Measurements from ENCODE around the gene ERVFRD-1. TPM values are rescaled to one million over a fixed set of nuclear protein-coding genes. Genes with fewer than 3 reads are reported as not detected.
"Not testable (repeated sequence)": the region's sequence is repeated elsewhere in the genome, so short reads cannot be mapped to it uniquely, and the experiment has no call there.

ERVFRD-1 gene
- polyA plus RNA-seq, 2 of the 4 experiments (the other 2 are of a cell fraction): not detected

DNA sequence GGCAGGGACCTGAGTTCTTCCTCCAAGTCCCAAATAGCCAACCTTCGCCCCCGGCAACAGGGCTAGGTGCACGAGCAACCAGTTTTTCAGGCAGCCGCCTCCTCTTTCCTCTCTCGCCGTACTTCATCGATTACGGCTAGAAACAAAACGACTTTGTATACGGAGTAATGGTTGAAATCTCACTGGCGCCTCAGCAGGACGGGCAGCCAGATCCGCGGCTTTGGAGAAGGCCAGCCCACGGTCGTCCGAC lies 18.2 kb downstream of the ERVFRD-1 start:
- FAIRE-seq (no peak), ATAC-seq (peak; percentile 10 to 25; a peak in 4 of 6 replicates), DNase-seq (ENCODE audit: low read depth in 1 of 2, low spot score in 1 of 2) (no peak)
- CTCF ChIA-PET: interaction anchor here (0.6 to 3.4 kb wide), 9 partner anchors 9 to 657 kb away, joined by 3 to 13 read pairs (median 3); no protein-coding TSS in a partner anchor
- Histone ChIP-seq H3K27ac (peak overlapping the region; percentile 96 to 98), H3K4me1 (peaks cover 21% of the 10 kb centered on the region; the same call in 2 of the 3 replicates), H3K4me2 (peak overlapping the region; percentile 83), H3K9me3 (no peaks in the 10 kb centered on the region), H3K4me3 (peak overlapping the region; percentile 84)
- POLR2A ChIA-PET: interaction anchor here (1.1 to 1.3 kb wide), 3 partner anchors 114 to 482 kb away, joined by 3 to 4 read pairs (median 3); no protein-coding TSS in a partner anchor
- TF ChIP-seq, protein P1, sequence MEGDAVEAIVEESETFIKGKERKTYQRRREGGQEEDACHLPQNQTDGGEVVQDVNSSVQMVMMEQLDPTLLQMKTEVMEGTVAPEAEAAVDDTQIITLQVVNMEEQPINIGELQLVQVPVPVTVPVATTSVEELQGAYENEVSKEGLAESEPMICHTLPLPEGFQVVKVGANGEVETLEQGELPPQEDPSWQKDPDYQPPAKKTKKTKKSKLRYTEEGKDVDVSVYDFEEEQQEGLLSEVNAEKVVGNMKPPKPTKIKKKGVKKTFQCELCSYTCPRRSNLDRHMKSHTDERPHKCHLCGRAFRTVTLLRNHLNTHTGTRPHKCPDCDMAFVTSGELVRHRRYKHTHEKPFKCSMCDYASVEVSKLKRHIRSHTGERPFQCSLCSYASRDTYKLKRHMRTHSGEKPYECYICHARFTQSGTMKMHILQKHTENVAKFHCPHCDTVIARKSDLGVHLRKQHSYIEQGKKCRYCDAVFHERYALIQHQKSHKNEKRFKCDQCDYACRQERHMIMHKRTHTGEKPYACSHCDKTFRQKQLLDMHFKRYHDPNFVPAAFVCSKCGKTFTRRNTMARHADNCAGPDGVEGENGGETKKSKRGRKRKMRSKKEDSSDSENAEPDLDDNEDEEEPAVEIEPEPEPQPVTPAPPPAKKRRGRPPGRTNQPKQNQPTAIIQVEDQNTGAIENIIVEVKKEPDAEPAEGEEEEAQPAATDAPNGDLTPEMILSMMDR (IDR thresholded peaks at IDR 0.05): no peak
- TF ChIP-seq FOSL2 (IDR thresholded peaks at IDR 0.05) (no peak), FOSL2 (CRISPR knock-in tag; IDR thresholded peaks at IDR 0.05) (no peak), NFE2L2 (conservative IDR thresholded peaks at IDR 0.05; ENCODE audit: low read length) (no peak), PHF8 (IDR thresholded peaks at IDR 0.05; ENCODE audit: borderline replicate concordance, low read depth) (0 out of 2 replicates have a peak, but pooled peaks have one; percentile 9), HOXB13 (CRISPR knock-in tag; IDR thresholded peaks at IDR 0.05; ENCODE audit: low read depth) (no peak), MYC (IDR thresholded peaks at IDR 0.05; ENCODE audit: borderline replicate concordance, low read length) (no peak)
- TF ChIP-seq, protein P2, sequence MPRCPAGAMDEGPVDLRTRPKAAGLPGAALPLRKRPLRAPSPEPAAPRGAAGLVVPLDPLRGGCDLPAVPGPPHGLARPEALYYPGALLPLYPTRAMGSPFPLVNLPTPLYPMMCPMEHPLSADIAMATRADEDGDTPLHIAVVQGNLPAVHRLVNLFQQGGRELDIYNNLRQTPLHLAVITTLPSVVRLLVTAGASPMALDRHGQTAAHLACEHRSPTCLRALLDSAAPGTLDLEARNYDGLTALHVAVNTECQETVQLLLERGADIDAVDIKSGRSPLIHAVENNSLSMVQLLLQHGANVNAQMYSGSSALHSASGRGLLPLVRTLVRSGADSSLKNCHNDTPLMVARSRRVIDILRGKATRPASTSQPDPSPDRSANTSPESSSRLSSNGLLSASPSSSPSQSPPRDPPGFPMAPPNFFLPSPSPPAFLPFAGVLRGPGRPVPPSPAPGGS (IDR thresholded peaks at IDR 0.05): no peak
- WGBS (ENCODE audit: missing lambda C conversion rate): 0% methylated on average over 7 of the region's 17 CpGs

DNA sequence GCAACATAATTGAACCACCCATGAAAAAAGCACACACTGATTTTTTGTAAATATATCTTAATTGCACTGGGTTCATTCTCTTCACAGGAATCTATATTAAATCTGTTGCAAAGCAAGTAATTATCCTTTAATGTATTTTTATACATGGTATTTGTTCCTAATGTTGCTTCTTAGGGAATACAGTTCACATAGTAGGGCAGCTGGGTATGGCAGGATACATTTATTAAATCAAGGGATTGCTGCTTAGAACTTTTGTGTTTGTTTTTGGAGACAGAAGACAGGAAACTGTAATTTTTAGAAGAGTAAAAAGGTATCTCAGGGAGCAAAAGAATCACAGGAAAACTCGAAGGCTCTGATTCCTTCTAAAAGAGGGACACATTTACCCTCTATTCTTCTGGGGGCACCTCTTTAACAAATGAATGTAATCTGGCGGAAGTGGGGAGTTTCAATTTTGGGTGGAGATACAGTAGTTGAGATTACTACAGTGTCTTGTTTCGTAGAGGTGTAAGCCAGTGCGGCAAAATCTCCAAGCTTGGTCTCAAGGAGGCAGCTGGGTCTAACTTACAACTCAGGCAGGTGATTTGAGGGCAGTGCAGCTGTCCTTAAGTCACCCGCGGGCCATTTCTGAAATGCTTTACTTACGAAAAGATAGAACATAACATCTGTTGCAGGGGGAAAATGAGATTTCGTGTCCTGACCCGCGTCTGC lies 18.7 kb downstream of the ERVFRD-1 start:
- WGBS (ENCODE audit: missing lambda C conversion rate): 6% methylated on average over 10 of the region's 10 CpGs
- peak; percentile 31 to 39; a peak in 4 of 6 replicates for ATAC-seq
- CTCF ChIA-PET: interaction anchor here (0.6 to 3.4 kb wide), 10 partner anchors 9 to 656 kb away, joined by 3 to 13 read pairs (median 3); no protein-coding TSS in a partner anchor
- no peaks in the 10 kb centered on the region for H3K9me3 ChIP-seq
- H3K27ac ChIP-seq: peak overlapping the region; percentile 96 to 98
- DNase-seq (ENCODE audit: low read depth in 1 of 2, low spot score in 1 of 2): peak; percentile 41 to 48
- H3K4me1 ChIP-seq: peaks cover 17% of the 10 kb centered on the region; the same call in 2 of the 3 replicates
- H3K4me3 ChIP-seq: peak overlapping the region; percentile 84
- TF ChIP-seq, protein P3, sequence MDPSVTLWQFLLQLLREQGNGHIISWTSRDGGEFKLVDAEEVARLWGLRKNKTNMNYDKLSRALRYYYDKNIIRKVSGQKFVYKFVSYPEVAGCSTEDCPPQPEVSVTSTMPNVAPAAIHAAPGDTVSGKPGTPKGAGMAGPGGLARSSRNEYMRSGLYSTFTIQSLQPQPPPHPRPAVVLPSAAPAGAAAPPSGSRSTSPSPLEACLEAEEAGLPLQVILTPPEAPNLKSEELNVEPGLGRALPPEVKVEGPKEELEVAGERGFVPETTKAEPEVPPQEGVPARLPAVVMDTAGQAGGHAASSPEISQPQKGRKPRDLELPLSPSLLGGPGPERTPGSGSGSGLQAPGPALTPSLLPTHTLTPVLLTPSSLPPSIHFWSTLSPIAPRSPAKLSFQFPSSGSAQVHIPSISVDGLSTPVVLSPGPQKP (IDR thresholded peaks at IDR 0.05; ENCODE audit: low read depth, low read length): no peak
- TF ChIP-seq MAZ (IDR thresholded peaks at IDR 0.05; ENCODE audit: borderline replicate concordance, low read depth, low read length) (no peak), ZNF302 (CRISPR knock-in tag; IDR thresholded peaks at IDR 0.05) (no peak), HEYL (CRISPR knock-in tag; IDR thresholded peaks at IDR 0.05) (no peak), ZC3H11A (IDR thresholded peaks at IDR 0.05) (no peak), HOXB5 (CRISPR knock-in tag; IDR thresholded peaks at IDR 0.05) (no peak), RCOR1 (IDR thresholded peaks at IDR 0.05; ENCODE audit: low read depth, low read length) (no peak), NPAS2 (CRISPR knock-in tag; IDR thresholded peaks at IDR 0.05; ENCODE audit: borderline replicate concordance) (no peak), NFE2L2 (conservative IDR thresholded peaks at IDR 0.05; ENCODE audit: low read length) (no peak), PHF8 (IDR thresholded peaks at IDR 0.05; ENCODE audit: borderline replicate concordance, low read depth) (no peak), RAD21 (conservative IDR thresholded peaks at IDR 0.05 in 1 of 2, IDR thresholded peaks at IDR 0.05 in 1 of 2) (no peak), EHMT2 (IDR thresholded peaks at IDR 0.05; ENCODE audit: low read depth) (no peak), MYC (IDR thresholded peaks at IDR 0.05; ENCODE audit: borderline replicate concordance, low read length) (no peak), CBX8 (IDR thresholded peaks at IDR 0.05) (no peak), HDAC2 (IDR thresholded peaks at IDR 0.05) (no peak)
- TF ChIP-seq, protein P1 (IDR thresholded peaks at IDR 0.05): no peak
- TF ChIP-seq, protein P4, sequence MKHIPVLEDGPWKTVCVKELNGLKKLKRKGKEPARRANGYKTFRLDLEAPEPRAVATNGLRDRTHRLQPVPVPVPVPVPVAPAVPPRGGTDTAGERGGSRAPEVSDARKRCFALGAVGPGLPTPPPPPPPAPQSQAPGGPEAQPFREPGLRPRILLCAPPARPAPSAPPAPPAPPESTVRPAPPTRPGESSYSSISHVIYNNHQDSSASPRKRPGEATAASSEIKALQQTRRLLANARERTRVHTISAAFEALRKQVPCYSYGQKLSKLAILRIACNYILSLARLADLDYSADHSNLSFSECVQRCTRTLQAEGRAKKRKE (CRISPR knock-in tag; IDR thresholded peaks at IDR 0.05; ENCODE audit: low read depth): no peak
- POLR2A ChIA-PET: interaction anchor here (1.1 to 1.3 kb wide), 3 partner anchors 114 to 483 kb away, joined by 3 to 4 read pairs (median 3); no protein-coding TSS in a partner anchor
- no peak for FAIRE-seq
- peak overlapping the region; percentile 83 for H3K4me2 ChIP-seq

DNA sequence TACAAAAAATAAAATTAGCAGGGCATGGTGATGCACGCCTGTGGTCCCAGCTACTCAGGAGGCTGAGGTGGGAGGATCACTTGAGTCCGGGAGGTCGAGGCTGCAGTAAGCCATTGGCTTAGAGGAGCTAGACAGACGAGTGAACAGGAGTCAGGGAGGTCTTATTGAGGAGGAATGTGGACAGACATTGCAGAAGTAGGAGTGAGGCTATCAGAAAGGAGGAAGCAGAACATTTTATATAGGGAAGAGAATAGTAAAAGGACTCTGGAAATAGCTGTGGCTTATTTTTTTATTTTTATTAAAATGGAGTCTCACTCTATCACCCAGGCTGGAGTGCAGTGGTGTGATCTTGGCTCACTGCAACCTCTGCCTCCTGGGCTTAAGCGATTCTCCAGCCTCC lies 20.4 kb downstream of the ERVFRD-1 start:
- POLR2A ChIA-PET; H3K27ac ChIP-seq; DNase-seq (ENCODE audit: low read depth in 1 of 2, low spot score in 1 of 2); FAIRE-seq; H3K4me3 ChIP-seq; ATAC-seq; H3K4me2 ChIP-seq; H3K9me3 ChIP-seq: not testable (repeated sequence)
- CTCF ChIA-PET: interaction anchor here (0.7 to 3.4 kb wide), 2 partner anchors 22 to 405 kb away, joined by 3 to 13 read pairs; no protein-coding TSS in a partner anchor
- WGBS (ENCODE audit: missing lambda C conversion rate): 88% methylated on average over 5 of the region's 5 CpGs
- H3K4me1 ChIP-seq: peaks cover 10% of the 10 kb centered on the region; the same call in 2 of the 3 replicates

Measured in A549 (cell line).